ENCODE results near the gene TRMT44. TPM values are rescaled to one million over a fixed set of nuclear protein-coding genes. Genes with fewer than 3 reads are reported as not detected.

Gene TRMT44
- total and polyA plus RNA-seq, 2 of the 4 experiments (the other 2 are of a cell fraction), result 7.3 to 8.1 TPM

- TF ChIP-seq USF2 (IDR thresholded peaks at IDR 0.05; ENCODE audit: low read depth, low read length) (peak; percentile 35; the same call in 1 of the 2 replicates), CHD1 (IDR thresholded peaks at IDR 0.05; ENCODE audit: low read depth, low read length) (no peak; the same call in 1 of the 2 replicates)
Observed at GRCh38 chr4:8428288-8429097, 12.1 kb upstream of the TRMT44 start (continued).

DNA sequence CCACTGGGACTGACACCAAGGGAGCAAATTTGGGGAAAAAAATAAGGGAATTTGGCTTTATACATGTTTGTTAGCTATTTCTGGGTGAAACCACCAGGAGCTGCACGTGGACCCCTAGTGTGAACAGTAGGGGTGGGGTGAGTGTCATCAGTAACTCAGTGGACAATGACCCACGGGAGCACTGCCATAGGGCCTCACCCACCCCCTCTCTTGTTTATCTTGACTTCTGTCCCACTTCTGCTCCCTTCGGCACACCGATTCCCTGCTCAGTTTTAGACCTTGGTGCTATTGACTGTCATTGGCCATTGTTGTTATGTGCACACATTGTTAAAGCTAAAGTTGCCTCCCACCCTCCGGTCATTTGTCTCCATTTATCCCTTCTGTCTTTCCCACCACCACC is 9.0 kb upstream of the TRMT44 start:
- Histone ChIP-seq H3K4ac (ENCODE audit: low read depth, low read length) (no peak overlapping the region), H4K5ac (ENCODE audit: low read depth, low read length) (no peak overlapping the region), H3K18ac (ENCODE audit: low read depth, low read length) (no peak overlapping the region), H4K91ac (ENCODE audit: insufficient read depth, low read depth, low read length) (no peak overlapping the region), H3K36me3 (ENCODE audit: control insufficient read depth, insufficient read depth, low read length) (no peaks in the 10 kb centered on the region), H2BK15ac (ENCODE audit: low read depth, low read length) (no peak overlapping the region), H3K9me3 (ENCODE audit: control insufficient read depth, insufficient read depth, low read length) (no peaks in the 10 kb centered on the region), H3K79me1 (ENCODE audit: low read depth in 1 of 2, low read length in 2 of 2) (peaks cover 22 to 44% of the 10 kb centered on the region in 2 experiments), H2BK20ac (ENCODE audit: low read depth, low read length) (no peak overlapping the region), H3K23ac (ENCODE audit: low read depth, low read length) (no peak overlapping the region), H2BK120ac (ENCODE audit: low read depth, low read length) (no peak overlapping the region), H3K27ac (ENCODE audit: insufficient read depth, low read length) (no peak overlapping the region), H4K20me1 (ENCODE audit: insufficient read depth, low read length) (peaks cover 4% of the 10 kb centered on the region; the same call in 1 of the 2 replicates), H2AFZ (replicated peaks; ENCODE audit: low read length, poor library complexity) (no peak overlapping the region), H3K27me3 (ENCODE audit: control insufficient read depth, insufficient read depth, low read length) (no peaks in the 10 kb centered on the region), H2AK5ac (ENCODE audit: low read depth, low read length) (no peak overlapping the region), H4K8ac (ENCODE audit: low read depth in 2 of 2, low read length in 2 of 2) (no peak overlapping the region), H3K4me1 (ENCODE audit: control insufficient read depth, insufficient read depth, low read length) (peaks cover 5% of the 10 kb centered on the region), H3K14ac (replicated peaks; ENCODE audit: low read depth, low read length) (no peak overlapping the region), H3K9ac (ENCODE audit: low read depth, low read length) (no peak overlapping the region), H3K9me1 (ENCODE audit: insufficient read depth, low read length) (peaks cover 5% of the 10 kb centered on the region; the same call in 1 of the 2 replicates), H3K4me3 (ENCODE audit: insufficient read depth, low read depth, low read length) (no peak overlapping the region), H2BK5ac (ENCODE audit: low read depth, low read length, poor library complexity, severe bottlenecking) (no peak overlapping the region), H3K56ac (ENCODE audit: extremely low read depth, insufficient read depth, low read length) (no peak overlapping the region), H3K4me2 (ENCODE audit: low read depth, low read length) (no peak overlapping the region), H2AK9ac (replicated peaks; ENCODE audit: low read depth, low read length, poor library complexity) (no peak overlapping the region)
- DNase-seq (no peak), ATAC-seq (ENCODE audit: low read depth) (no peak)
- WGBS, 2 experiments (ENCODE audit: extremely low coverage in 2 of 2, insufficient read length in 1 of 2), result 85% methylated on average over 2 of the region's 5 CpGs; no CpG with 5 or more reads in 1 of the 2 experiments
- CTCF ChIA-PET, result no interaction called here
- no peak for TF ChIP-seq MAFK (IDR thresholded peaks at IDR 0.05; ENCODE audit: low read depth, low read length)
- in situ Hi-C loops (cut with MboI; ENCODE audit: low sequenced_read_pairs) (loop anchor here (25.0 kb wide), 1 partner anchor 1656 kb away; no protein-coding TSS in a partner anchor), dilution Hi-C loops (cut with HindIII; ENCODE audit: low sequenced_read_pairs, unreplicated experiment) (no loop called here), intact Hi-C loops (cut with micrococcal nuclease) (no loop called here)
- no TSS peak for BruUV-seq (replicated peaks)
- POLR2A ChIA-PET (ENCODE audit: unreplicated experiment), result no interaction called here
